GM21529 (cell line): Measurements from ENCODE around the gene NOX1.
A peak's percentile ranks its signal among the peaks of the same experiment; 100 is the strongest.

Experiments
- ATAC-seq: cut with Tn5 transposase; IDR thresholded peaks from one replicate; pipeline ENCODE4 v1.9.1; 2021; ENCODE audit not compliant: unreplicated experiment

Gene NOX1

GRCh38 chrX:100874325-100874724, at the start of gene NOX1:
NOX1 (minus strand) TSS chrX:100874359; CDS start chrX:100874139, 220 bp downstream.
- no peak for ATAC-seq

DNA sequence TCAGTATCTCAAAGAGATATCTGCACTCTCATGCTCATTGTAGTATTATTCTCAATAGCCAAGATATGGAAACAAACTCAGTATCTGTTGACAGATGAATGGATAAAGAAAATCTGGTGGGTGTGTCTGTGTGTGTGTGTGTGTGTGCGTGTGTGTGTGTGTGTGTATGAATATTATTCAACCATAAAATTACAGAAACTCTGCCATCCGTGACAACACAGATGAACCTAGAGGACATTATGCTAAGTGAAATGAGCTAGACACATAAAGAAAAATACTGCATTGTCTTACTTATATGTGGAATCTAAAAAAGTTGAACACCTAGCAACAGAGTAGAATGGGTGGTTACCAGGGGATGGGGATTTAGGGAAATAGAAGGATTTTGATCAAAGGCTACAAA, 41.4 kb upstream of the NOX1 start:
- no peak for ATAC-seq

DNA sequence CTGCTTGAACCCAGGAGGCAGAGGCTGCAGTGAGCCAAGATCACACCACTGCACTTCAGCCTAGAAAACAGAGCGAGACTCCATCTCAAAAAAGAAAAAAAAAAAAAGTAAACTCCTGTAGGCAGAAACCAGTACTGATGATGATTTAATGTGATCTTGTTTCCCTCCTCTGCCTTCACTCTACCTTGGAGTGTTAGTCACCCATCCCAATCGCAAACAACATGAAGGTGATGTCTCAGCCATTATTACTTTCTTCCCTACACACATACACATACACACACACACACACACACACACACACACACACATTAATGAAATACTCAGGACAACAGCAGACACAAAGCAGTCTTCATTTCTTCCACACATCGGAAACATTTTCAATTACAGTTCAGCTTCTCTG, 39.0 kb upstream of the NOX1 start:
- no peak for ATAC-seq

- ATAC-seq: no peak
Measured at GRCh38 chrX:100911731-100912130, 37.6 kb upstream of the NOX1 start.

GRCh38 chrX:100905620-100906019, 31.5 kb upstream of the NOX1 start:
- no peak for ATAC-seq

DNA sequence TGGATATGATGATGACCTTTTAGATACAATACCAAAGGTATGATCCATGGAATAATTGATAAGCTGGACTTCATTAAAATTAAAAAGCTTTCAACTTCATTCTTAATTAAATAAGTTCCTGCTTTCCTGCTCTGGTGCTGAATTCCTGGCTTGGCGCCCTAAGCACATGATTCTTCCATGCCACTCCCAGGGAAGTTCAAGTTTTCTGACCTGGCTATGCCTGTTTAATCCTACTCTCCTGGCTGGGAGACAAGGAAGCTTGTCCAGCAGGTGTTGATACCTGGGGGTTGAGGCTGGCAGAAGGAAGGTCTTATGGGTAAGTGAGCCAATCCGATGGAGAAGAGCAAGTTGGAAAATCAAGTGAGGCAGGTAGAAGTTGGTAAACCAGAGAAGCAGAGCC, 30.3 kb upstream of the NOX1 start:
- ATAC-seq: no peak

- ATAC-seq: peak; percentile 79
Measured at GRCh38 chrX:100895365-100896075, 21.4 kb upstream of the NOX1 start.

DNA sequence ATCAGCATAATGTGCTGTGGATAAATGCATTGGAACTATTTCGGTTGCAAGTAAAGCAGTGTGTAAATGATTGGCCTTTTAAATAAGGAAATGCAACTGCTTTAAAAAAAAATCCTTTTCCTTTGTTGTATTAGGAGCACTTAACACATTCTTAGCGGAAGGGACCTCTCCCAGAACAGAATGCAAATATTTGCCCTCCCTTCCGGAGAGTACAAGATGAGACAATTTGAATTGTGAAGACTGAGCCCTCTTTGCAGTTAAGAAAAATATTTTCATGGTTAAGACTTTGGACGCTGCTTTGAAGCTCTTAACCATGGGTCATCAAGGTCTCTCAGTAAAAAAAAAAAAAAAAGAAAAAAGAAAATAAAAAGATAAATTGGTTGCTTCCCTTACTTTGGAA, 9.5 kb upstream of the NOX1 start:
- no peak for ATAC-seq

- no peak for ATAC-seq
Measured at GRCh38 chrX:100880368-100880767, 6.2 kb upstream of the NOX1 start.

DNA sequence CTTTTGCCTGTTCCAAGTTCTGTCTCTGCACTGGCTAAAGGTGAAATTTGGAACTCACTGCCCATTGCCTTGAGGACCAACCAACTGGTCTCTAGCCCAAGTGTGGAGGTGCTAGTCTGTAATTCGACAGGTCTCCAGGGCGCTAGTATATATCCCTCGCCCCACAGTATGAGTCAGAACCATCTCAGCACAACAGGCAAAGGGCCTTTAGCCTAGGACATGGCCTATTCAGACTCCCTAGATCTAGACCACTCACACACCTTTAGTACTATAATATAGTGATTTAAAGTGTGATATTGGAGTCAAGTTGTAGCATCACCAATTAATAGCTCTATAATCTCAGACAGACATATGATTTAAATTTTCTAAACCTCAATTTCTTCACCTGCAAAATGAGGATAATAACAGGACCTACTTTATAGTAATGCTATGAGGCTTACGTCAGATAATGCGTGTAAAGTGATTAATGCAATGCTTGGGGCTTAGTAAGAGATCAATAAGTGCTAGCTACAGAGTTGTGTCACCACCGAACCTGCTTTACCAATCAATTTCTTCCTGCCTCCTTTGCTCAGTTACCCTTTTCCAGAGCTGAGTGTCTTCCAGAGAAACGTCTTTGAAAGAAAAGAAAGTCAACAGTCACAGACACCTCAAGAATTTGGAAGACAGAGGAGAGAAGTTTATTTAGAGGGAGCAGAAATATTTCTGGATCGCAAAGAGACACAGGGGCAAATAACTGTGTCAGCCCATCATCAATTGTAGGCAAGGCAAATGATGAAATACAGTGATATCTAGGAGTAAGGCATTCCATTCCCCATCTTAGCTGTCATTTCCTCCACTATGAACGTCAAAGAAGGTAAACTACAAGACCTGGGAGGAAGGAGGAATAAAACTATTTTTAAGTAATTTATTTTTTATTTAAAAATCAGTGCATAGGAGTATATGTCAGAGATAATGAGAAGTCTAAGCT, 2.3 kb downstream of the NOX1 start:
- no peak for ATAC-seq

GRCh38 chrX:100870527-100870926, 3.6 kb downstream of the NOX1 start:
- no peak for ATAC-seq

DNA sequence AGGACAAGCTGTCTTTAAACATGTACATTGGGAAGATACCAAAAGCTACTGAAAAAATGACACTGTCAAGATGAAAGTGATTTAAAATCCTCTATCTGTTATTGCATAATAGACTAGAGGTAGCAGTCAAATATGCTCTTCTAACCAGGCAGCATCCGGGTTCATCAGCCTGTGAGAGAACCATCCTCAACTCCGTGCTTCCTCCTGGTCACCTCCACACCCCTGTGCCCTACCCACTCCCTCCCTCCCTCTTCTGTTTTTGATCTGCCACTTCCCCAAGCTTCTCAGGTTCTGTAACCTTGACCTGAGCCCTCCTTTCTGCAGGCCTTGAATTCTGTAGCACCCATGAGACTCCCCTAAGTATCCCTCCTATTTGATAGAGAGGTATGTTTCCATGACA, 5.9 kb downstream of the NOX1 start:
- ATAC-seq: no peak

DNA sequence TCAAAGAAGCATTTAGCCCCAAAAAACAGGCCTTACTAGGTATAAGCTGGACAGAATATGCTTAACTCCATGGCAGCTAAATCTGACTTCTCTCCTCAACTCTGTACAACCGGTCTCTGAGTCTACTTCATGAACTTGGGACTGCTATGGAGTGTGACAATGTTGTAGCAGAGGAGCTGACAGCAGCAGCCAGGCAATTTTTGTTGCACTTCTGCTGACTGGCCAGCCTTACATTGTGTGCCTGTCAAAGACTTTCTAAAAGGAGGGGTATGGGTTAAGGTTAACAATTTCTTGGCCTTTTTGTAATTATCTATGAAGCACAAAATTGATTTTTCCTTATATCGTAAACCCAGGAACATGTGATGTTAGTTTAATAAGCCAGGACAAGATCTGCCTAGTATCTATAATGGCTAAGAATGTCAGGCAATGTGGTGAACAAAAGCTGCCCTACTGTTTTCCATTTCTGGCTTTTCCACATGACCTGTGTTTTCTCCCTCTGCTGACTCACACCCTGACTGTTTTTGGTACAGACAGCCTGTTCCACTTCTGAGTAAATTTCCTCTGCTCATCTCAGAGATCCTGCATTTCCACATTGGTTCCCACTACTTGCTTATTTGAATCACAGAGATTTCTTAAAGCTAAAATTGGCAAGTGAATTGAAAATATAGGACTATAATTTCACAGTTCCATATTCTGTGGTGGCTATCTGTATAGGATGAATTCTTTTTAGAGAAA, 9.3 kb downstream of the NOX1 start:
- ATAC-seq: no peak

DNA sequence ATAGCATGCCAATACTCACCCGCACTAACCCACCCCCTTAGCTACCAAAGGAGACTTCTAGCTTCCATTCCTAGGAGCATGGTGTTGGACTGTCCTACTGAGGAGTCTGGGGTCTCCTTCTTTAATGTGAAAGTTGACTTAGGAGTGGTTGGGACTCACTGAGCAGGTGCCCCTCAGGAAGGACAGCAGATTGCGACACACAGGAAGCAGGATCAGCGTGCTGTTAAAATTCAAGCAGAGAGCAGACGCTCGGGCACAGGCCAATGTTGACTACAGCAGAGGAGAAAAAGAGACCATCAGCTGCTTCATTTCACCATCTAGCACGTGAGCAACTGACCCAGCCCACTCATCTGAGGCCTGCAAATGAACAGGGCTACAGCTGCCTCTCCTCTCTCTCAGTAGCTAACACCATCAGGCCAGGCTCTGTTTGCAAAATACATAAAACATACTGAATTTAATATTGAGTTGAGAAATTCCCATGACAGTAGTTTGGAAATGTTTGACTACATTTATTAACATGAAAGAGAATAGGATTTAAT, 10.8 kb downstream of the NOX1 start:
- ATAC-seq: no peak

DNA sequence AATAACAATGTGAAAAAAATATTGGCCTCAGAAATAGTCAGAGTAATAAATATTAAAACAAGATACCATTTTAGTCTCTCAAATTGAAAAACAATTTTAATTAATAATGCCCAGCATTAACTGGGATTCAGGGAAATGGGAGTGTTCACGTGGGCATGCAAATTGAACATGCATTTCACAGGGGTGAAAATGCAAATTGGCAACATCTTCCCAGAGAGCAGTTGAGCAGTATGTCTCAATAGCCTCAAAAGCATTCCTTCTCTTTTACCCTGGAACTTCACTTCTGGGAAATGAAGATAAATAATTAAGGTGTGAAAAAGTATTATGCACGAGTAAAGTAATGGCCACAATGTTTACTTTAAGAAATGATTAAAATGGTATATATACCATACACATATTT, 21.3 kb downstream of the NOX1 start:
- no peak for ATAC-seq

DNA sequence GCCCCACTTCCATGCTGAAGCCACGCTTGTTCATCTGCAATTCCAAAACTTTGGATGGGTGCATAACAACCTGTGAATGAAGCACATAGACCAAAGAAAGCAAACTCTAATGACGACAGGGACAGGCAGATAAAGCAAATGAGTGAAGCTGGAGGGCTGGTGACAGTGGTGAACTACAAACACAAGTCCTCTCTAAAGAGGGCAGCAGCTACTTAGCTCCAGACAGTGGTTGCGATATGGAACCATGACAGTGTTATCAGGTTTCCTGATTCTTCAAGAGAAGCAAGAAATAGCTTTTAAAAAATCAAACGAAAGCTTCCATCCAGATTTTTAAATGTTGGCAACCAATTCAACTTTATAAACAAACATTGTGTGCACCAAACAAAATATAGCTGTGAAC, 23.8 kb downstream of the NOX1 start:
- no peak for ATAC-seq

DNA sequence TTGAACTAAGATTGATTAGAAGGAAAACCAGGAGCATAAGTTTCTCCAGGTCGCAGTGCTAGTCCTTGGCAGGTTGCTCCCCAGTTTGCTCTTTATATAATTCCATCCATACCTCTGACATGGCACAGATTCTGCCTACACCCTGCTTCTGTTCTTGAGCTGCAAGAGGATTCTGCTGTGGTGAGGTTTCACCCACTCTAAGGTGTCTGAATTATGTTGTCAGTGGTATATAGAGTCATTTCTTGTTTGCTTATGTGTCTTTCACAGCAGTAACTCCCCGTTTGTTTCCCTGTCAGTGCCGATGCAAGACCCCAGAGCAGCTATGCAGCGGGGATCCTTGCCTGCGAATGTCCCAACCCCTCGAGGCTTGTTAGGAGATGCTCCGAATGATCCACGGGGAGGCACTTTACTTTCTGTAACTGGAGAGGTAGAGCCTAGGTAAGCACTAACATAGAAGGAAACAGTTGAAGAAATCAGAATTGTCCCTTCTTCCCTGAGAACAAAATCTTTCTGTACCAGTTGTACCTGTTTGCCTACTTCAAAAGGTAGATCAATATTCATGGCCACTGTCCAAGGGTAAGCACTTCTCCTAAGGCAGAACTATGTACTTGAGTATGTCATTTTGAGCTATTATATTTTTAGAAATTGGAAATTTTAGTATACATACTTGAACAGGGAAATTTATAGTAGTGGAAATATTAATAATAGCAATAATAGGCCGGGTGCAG, 42.8 kb downstream of the NOX1 start:
- ATAC-seq: no peak

DNA sequence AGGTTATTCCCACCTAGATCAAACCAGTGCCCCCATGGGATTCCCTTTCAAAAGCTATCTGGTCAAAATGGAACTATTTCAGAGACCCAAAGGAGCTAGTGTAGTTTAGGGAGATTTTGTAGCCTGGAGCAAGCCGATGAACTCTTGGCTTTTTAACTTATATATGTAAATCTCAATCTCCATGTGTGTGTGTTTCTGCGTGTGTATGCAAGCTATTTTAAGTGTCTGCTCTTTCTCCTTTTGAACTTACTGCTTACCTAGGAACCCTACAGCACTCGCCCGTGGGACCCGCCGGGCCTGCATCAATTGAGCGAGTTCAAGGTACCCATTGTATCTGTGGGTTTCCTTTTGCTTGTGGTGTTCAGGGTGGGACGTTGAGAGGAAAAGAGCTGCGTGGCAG, 43.6 kb downstream of the NOX1 start:
- peak; percentile 40 for ATAC-seq

DNA sequence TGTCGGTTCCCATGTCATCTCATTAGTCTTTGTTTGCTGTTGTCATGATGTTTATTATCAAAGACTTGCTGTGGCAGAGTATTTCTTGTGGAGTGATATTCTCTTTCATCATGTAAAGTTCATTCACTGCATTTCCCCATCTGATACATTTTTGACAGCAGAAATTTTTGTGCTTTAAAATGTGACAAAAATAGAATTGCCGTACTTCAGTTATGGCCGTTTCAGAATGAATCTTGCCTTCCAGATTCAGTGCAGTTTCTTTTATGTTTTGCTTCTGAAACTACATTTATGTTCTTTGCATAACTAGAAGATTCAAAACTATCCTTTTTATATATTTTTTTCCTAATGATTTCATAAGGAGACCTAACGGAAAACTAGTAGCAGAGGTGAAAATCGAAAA, 44.0 kb downstream of the NOX1 start:
- ATAC-seq: peak; percentile 27

- peak; percentile 75 for ATAC-seq
Measured at GRCh38 chrX:100829730-100830129, 44.4 kb downstream of the NOX1 start.
